C4-2B (cell line): ENCODE data around the gene CLIP2.

ENCODE experiments used
- CTCF ChIP-seq: fragments of 450-650 bp; conservative IDR thresholded peaks from 2 replicates; pipeline ENCODE4 v1.5.1; 2017; ENCODE audit warnings: mild to moderate bottlenecking
- ZFX ChIP-seq: fragments of 450-650 bp; IDR thresholded peaks from 2 replicates; pipeline ENCODE4 v1.6.1; 2017

- TF ChIP-seq CTCF (no peak), ZFX (no peak)
Observed at GRCh38 chr7:74453322-74454011, 164.3 kb downstream of the CLIP2 start, which contains the start of gene GTF2IRD1.
